ENCODE measurements around the gene SHC3.

GRCh38 chr9:89037891-89038290 is 140.7 kb downstream of the SHC3 start:
- no peak for TF ChIP-seq CTCF (IDR thresholded peaks at IDR 0.05)
- TF ChIP-seq POLR2A (IDR thresholded peaks at IDR 0.05): no peak

Measured in esophagus squamous epithelium (tissue), 4 donors.